GM19240 (cell line): ENCODE data around the gene CCNF.
"Not testable (repeated sequence)": the region's sequence is repeated elsewhere in the genome, so short reads cannot be mapped to it uniquely, and the experiment has no call there.

Experiments used
- DNase-seq: peaks from one replicate; pipeline ENCODE4 v3.0.0; 2011; ENCODE audit warnings: low spot score; ENCODE audit not compliant: insufficient read length

Gene CCNF, protein sequence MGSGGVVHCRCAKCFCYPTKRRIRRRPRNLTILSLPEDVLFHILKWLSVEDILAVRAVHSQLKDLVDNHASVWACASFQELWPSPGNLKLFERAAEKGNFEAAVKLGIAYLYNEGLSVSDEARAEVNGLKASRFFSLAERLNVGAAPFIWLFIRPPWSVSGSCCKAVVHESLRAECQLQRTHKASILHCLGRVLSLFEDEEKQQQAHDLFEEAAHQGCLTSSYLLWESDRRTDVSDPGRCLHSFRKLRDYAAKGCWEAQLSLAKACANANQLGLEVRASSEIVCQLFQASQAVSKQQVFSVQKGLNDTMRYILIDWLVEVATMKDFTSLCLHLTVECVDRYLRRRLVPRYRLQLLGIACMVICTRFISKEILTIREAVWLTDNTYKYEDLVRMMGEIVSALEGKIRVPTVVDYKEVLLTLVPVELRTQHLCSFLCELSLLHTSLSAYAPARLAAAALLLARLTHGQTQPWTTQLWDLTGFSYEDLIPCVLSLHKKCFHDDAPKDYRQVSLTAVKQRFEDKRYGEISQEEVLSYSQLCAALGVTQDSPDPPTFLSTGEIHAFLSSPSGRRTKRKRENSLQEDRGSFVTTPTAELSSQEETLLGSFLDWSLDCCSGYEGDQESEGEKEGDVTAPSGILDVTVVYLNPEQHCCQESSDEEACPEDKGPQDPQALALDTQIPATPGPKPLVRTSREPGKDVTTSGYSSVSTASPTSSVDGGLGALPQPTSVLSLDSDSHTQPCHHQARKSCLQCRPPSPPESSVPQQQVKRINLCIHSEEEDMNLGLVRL

DNA sequence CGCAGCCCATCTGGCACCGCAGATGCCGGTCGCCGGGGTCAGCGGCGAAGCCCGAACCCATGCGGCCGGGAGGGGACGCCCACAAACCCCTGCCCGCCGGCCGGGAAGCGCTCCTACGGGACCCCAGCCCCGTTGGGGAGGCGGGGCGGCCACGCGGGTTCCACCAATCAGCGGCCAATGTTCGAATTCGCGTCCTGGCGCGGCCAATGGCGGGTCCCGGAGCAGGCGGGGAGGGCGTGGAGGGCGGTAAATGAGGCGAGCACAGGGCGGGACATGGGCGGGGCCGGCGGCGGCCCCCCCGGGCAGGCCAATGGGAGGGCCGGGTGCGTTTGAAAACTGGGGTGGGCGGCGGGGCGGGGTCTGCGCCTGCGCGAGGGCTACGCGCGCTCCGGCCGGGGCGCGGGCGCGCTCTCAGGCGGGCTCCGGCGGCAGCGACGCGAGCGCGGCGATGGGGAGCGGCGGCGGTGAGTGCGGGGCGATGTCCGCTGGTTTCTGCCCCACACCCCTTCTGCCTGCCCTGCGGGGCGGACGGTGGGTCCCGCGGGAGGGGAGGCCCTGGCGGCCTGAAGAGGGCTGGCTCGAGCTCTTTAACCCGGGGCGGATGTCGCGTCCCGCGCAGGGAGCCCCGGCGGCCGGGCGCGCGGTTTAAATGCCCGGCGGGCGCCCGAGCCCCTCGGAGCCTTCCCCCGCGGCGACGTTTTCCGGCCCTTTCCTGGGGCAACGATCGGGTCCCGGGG lies at the start of gene CCNF:
Gene CCNF (plus strand): TSS at position 414 of the 737 bp plus-strand sequence. CDS start 35 bp downstream, at position 449.
- DNase-seq: peak; percentile 95

DNA sequence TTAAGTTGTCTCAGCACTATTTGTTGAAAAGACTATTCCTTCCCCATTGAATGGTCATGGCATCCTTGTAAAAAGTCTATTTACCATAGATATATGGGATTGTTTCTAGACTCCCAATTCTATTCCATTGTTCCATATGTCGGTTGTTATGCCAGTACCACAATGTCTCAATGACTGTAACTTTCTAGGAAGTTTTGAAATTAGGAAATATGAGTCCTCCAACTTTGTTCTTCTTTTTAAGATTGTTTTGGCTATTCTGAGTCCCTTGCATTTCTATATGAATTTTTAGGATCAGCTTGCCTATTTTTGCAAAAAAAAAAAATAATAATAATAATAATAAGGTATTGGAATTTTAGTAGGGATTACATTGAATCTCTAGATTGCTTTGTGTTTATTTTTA lies 45.7 kb upstream of the CCNF start:
- DNase-seq: no peak

DNA sequence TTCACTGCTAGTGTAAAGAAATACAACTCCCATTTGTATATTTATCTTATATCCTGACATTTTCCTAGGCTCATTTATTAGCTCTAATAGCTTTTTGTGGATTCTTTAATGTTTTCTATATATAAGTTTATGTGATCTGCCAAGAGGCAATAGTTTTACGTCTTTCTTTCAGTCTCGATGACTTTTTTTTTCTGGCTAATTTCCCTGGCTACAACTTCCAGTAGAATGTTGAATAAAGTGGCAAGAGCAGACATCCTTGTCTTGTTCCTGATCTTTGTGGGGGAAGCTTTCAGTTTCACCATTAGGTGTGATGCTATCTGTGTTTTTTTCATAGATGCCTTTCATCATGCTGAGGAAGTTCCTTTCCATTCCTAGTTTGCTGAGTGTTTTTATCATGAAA lies 44.8 kb upstream of the CCNF start:
- DNase-seq: no peak

DNA sequence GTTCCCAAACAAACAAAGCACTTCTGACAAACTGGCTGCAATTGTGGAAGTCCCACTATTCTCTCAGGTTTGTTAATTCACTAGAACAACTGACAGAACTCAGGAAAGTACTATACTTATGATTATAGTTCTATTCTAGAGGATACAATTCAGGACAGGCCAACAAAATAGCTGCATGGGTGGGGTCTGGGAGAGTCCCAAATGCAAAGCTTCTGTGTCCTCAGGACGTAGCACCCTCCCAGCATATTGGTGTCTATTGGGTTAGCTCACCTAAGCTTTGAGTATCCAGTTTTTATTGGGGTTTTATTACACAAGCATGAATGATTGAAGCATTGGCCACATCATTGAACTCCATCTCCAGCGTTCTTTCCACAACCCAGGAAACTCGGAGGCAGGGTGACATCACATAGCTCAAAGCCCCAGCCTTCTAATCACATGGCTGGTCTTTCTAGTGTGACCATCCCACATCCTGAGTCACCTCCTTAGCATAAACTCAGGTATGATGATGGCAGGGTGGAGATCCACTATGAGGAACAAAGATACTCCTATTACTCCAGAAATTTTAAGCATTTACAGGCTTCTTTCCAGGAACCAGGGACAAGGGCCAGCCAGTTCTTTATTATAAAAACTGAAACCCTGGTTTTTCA lies 43.9 kb upstream of the CCNF start:
- DNase-seq: no peak

DNA sequence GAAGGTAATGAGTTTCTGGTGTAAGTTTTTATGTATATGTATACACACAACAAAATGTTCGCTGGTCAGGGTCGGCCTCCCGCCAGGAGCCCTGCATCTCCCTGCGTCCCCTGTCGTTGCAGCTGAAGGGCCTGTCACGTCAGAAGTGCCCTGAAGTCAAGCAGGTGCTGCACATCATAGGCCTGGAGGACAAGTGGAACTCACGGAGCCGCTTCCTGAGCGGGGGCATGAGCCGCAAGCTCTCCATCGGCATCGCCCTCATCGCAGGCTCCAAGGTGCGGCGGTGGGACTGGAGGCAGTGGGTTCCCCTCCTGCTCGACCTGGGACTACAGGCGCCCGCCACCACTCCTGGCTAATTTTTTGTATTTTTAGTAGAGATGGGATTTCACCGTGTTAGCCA lies 43.3 kb upstream of the CCNF start:
- not testable (repeated sequence) for DNase-seq

DNA sequence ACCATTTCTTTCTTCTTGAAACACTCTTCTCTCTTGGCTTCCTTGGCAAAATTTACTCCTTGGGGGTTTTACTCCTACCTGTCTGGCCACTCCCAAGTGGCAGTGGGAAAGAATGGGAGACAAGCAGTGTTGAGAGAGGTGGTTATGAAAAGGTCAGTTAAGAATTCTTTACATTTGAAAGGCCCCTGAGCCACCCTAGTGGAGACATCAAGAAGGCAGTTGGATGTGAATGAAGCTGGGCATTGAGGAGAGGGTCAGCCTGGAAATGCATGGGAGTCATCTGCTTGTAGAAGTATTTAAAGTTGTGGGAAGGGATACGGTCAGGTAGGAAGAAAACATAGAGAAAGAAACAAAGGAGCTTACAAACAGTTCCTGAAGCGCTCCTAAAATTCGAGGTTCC lies 42.3 kb upstream of the CCNF start:
- DNase-seq: no peak

DNA sequence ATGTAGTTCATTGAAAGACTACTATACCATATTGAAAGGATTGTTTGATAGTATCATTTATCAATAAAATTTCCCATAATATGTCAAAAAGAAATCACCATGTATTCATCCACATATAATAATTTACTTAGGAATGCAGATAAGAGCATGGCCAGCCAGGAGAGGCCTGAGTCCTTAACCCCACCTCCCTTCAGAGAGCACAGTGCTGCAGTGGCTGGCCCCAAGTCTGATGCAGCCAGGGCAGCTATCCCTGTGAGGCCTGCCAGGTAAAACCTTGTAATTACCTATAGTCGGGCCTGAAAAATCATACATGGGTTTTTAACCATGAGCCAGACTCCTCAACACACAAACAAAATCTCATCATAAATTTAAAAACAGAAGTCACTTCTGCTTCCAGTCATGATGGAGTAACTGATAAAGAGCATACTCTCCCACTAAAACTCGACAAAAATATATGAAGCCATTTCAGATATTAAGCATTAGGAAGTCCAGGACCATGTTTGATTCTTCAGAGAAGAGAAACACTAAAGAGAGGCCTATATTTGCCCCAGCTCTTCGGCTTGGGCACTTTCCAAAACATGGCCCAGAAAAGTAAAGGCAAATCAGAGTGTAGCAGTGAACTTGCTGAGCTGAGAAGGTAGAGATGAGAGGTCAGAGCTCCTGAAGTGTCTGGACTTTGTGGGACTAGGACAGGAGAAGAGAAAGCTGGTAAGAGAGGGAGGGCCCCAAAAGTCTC lies 40.9 kb upstream of the CCNF start:
- DNase-seq: no peak

DNA sequence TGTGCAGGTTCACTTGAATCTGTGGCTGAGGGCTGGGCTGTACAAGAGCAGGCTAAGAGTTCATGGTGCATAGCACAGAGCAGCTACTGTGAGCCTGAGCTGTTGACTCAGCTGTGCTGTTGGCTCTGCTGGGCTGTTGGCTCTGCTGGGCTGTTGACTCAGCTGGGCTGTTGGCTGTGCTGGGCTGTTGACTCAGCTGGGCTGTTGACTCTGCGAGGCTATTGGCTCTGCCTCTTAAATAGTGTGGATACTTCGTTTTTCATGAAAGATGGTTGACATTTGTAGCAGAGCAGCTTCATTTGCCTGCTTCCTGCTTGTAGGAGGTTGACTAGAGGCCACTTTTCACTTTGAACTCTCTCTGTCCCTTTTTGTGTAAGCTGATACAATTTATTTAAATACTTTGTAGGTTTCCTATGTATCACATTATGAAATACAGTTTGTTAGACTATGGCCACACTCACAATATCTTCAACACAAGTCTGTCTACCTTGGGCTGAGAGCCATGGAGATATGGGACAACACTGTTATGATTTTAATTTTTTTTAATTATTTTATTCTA lies 40.3 kb upstream of the CCNF start:
- DNase-seq: no peak

DNA sequence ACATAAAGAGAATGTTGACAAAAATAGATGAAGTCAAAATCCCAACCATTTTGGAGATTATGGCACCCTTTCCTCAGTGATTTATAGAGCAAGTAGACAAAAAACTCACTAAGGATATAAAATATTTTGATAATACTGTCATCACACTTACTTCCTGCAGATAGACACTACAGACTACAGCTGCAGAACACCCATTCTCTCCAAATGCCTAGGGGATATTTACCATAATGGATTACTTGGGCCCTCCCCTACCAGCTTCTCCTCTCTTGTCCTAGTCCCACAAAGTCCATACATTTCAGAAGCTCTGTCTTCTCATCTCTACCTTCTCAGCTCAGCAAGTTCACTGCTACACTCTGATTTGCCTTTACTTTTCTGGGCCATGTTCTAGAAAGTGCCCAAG lies 37.2 kb upstream of the CCNF start:
- no peak for DNase-seq

DNA sequence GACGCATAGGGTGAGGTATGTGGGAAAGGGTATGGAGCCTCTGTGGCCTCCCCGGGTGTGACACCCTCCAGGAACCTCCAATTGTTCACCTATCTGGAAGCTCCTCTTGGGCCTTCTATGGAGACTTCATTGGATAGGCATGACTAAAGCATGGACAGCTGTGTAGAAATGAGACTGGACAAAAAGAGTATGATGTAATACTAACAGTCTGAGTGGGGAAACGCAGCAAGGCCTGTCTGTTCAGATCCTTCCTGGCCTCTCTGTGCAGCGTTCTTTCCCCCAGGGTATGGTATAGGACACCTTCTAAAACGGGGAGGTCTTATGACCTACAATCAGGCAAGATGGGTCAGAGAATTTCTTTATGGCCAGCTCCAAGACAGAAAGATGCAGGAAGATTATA lies 30.7 kb upstream of the CCNF start:
- no peak for DNase-seq

DNA sequence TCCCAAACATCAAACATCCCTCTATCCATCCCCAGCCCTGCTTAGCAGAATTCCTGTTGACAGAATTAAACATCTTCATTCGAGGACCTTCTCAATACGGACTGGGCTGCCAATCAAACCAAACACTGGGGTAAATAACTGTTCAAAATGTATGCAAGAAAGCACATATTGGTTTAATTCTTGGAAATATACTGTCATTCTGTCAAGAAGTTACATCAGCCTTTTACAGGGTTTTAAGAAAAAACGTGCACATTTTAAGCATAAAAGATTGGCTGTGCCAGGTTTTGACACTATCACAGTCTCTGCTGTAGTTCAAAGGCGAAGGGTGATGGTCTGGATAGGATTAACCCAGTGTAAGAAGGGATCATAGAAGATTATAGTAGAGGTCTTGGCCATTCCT lies 25.1 kb upstream of the CCNF start:
- no peak for DNase-seq

DNA sequence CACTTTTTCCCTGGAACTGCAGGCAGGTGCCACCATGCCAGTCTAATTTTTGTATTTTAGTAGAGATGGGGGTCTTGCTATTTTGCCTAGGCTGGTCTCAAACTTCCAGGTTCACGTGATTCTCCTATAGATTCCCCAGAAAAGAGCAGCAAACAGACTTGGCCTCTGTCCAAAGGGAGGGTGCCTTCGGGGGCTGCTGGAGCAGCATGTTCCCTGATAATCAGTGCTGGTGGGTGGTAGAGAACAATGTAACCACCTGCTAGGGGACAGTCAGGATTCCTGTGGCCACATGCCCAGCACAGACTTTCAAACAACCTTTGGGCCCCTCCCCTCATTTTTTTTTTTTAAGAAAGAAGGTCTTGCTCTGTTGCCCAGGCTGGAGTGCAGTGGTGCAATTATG lies 14.2 kb upstream of the CCNF start:
- DNase-seq: no peak

DNA sequence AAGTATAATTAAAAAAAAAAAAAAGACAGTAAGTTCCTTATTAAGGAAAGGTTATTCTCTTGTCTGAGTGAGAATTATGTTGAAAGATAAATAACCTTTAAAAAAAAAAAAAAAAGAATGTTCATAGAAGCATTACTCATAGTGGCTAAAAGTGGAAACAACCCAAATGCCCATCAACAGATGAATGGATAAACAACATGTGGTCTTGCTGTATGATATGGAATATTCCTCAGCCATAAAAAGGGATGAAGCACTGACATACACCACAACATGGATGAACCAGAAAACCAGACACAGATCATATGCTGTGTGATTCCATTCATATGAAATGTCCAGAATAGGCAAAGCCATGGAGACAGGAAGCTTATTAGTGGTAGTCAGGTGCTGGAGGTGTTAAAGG lies 9.2 kb upstream of the CCNF start:
- no peak for DNase-seq

DNA sequence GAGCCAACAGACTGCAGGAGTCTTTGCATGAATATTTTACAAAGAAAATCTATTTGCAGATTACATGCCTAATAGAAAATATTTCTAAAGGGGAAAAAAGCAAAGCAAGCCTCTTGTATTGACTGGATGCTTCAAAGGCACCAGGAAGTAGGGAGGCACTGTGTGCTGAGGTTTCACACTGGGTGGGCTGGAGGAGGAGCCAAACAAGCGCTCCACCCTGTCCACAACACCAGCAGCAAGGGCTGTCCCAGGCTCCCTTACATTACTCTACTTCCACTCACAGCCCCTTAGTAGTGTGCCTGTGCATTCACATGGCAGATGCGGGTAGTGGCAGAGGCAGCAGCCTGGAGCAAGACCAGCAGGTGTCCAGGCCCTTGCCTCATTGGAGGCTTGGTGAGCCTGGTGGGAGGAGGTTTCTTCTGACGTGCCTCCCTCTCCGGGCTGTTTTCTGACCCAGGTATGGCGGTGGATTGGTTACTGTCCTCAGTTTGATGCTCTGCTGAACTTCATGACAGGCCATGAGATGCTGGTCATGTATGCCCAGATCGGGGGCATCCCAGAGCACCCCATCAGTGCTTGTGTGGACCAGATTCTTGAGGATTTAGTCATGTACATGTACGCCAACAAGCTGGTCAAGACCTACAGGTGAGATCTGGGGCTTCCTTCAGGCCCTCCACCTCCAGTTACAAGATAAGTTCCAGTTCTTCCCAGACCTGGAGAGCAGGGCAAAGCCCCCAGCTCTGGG lies 7.0 kb upstream of the CCNF start:
- no peak for DNase-seq

DNA sequence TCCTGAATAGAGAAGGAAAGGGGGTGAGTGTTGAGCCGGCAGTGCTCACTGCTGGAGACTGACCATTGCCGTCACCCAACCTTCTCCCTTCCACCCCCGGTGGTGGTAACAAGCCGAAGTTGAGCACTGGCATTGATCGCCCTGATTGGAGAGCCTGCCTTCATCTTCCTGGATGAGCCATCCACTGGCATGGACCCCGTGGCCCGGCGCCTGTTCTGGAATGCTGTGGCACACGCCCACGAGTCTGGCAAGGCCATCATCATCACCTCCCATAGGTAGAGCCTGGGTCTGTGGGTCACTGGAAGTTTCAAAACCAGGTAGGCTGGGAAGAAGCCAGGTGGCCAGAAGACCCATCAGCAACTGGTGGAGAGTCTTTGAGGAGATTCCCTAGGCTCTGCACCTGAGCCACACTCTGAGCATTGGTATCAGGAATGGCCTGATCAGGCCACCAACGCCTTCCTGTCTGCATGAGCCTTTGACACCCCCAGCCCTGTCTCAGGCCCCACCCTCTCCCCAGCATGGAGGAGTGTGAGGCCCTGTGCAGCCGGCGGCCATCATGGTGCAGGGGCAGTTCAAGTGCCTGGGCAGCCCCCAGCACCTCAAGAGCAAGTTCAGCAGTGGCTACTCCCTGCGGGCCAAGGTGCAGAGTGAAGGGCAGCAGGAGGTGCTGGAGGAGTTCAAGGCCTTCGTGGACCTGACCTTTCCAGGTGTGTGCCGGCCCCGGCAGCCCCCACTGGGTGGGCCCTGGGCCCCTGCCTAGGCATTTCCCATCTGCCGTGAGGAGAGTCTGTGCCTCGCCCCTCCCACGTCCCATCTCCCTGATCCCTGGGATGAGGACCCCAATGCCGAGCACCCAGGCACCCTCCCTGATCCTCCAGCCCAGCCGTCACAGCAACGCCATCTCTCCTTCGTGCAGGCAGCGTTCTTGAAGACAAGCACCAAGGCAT lies 4.9 kb upstream of the CCNF start:
- DNase-seq: no peak

DNA sequence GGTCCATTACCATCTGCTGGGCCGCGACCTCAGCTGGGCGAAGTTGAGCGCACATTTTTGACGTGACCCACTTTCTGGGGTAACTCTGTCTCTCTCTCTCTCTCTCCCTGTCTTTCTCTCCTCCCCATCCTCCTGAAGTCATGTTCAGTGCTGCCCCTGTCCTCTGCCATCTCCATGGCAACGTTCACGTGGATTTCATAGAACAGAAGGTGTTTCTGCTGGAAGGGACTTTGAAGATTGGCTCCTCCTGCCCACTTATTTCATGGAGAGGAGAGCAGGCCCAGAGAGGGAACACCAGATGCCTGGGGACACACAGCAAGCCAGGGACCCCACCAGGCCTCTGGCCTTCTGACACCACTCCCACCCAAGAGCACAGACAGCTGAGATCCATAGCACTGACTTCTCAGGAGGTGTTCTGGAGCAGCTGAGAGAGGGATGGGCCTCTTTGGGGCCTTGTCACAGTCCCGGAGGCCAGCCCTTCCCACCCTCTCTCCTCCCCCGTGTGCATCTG lies 4.2 kb upstream of the CCNF start:
- no peak for DNase-seq

DNA sequence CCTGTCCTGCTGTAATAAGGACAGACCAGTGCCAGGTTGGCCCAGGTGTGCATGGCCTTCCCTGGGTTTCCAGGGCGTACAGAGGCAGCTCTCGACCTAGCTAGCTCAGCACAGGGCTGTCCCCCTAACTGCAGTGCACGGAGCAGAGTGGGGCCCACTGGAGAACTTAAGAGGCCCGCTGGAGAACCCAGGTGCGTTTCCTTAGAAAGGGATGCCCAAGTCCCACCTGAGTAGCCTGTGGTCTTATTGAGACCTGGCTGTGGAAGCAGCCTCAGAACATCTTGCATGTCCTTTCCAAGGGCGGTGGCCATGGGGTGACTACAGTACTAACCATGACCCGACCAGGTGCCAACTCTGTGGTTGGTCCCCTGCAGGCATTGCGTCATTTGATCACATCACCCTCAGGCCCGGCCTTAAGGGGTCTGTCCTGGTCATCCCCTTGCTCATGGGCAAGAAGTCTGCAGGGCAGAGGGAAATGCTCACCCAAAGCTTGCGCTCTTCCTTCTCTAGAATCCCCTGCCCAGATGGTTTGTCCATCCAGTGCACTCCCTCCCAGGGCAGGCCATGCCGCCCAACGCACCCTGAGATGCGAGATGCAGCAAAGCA lies 3.3 kb upstream of the CCNF start:
- DNase-seq: no peak

DNA sequence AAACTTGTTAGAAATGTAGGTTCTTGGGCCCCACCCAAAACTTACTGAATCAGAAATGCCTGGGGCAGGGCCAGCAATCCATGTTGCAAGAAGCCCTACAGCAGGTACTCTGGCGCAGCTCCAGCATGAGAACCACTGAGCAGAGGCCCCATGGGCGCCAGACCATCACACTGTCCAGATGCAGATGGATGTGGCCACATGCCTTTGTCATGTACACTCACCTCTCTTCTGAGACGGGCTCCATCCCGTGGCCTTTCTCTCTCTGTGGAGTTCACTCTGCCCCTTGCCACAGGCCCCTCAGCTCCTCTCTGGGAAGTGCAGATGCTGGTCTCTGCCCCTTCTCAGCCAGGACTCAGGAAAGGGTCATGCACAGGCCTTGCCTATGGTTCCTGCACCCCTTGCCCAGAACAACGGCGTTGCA lies 2.3 kb upstream of the CCNF start:
- no peak for DNase-seq
